Cardiac muscle cell (in vitro differentiated cells and primary cell): ENCODE results near the gene CMTM4. TPM values are rescaled to one million over a fixed set of nuclear protein-coding genes. Genes with fewer than 3 reads are reported as not detected.
"Not testable (repeated sequence)": the region's sequence is repeated elsewhere in the genome, so short reads cannot be mapped to it uniquely, and the experiment has no call there.

Source experiments
- DNase-seq, 2 donors: peaks; one replicate each; pipeline versions ENCODE4 v3.0.0 to v3.0.0-alpha.2; 2010 to 2017; ENCODE audit warnings: low read depth in 1 of 2, low spot score in 1 of 2
- H3K27ac ChIP-seq: fragments of 200-600 bp; sonication (generic); 2 replicates; pipeline ENCODE4 v1.5.1; 2016
- H3K27me3 ChIP-seq: fragments of 200-600 bp; sonication (generic); 2 replicates; pipeline ENCODE4 v1.6.0; 2016; ENCODE audit warnings: control low read depth
- H3K36me3 ChIP-seq: fragments of 200-600 bp; sonication (generic); 2 replicates; pipeline ENCODE4 v1.5.1; 2016; ENCODE audit warnings: control low read depth
- H3K4me1 ChIP-seq: fragments of 200-600 bp; sonication (generic); 2 replicates; pipeline ENCODE4 v1.8.1; 2017; ENCODE audit warnings: low read depth, mild to moderate bottlenecking, mixed run types
- H3K4me3 ChIP-seq: fragments of 200-600 bp; sonication (generic); 2 replicates; pipeline ENCODE4 v1.5.1; 2016; ENCODE audit warnings: mild to moderate bottlenecking
- H3K9me3 ChIP-seq: fragments of 200-600 bp; sonication (generic); 2 replicates; pipeline ENCODE4 v1.5.1; 2017; ENCODE audit warnings: low read depth, mild to moderate bottlenecking, control low read depth
- CTCF ChIP-seq: IDR thresholded peaks from 2 replicates; pipeline ENCODE4 v1.5.1; 2012; ENCODE audit warnings: low read depth, mild to moderate bottlenecking, low read length
- polyA plus RNA-seq: library from polyadenylated mRNA; unstranded; fragments of >200 nt; fragmentation: Nextera tagmentation; extraction: Ambion mirVana; gene quantifications from 2 replicates; pipeline ENCODE4 v1.2.1, GENCODE V29; 2016
- total RNA-seq: library from RNA; depleted of rRNA; stranded (reverse); fragments of >200 nt; gene quantifications from 2 replicates; pipeline ENCODE4 v1.2.3, GENCODE V29; 2016

Gene CMTM4
- total and polyA plus RNA-seq, 2 experiments from 2014 or later: 19.7 to 61.6 TPM

- no peak for DNase-seq
- H3K27me3 ChIP-seq: no peaks in the 10 kb centered on the region
- no peaks in the 10 kb centered on the region for H3K9me3 ChIP-seq
- no peaks in the 10 kb centered on the region for H3K36me3 ChIP-seq
- no peak overlapping the region for H3K27ac ChIP-seq
- no peaks in the 10 kb centered on the region for H3K4me1 ChIP-seq
- TF ChIP-seq CTCF: no peak
- H3K4me3 ChIP-seq: no peak overlapping the region
Measured at GRCh38 chr16:66596986-66597848, 99.3 kb downstream of the CMTM4 start.

GRCh38 chr16:66596559-66596958, 100.0 kb downstream of the CMTM4 start:
- H3K27me3 ChIP-seq, H3K27ac ChIP-seq, H3K36me3 ChIP-seq, H3K9me3 ChIP-seq, H3K4me3 ChIP-seq, H3K4me1 ChIP-seq, DNase-seq: not testable (repeated sequence)

GRCh38 chr16:66594739-66595138, 101.8 kb downstream of the CMTM4 start:
- H3K9me3 ChIP-seq: no peaks in the 10 kb centered on the region

GRCh38 chr16:66592814-66593213, 103.7 kb downstream of the CMTM4 start:
- TF ChIP-seq CTCF: no peak
- H3K27ac ChIP-seq: no peak overlapping the region
- H3K36me3 ChIP-seq: no peaks in the 10 kb centered on the region
- H3K9me3 ChIP-seq: no peaks in the 10 kb centered on the region
- H3K27me3 ChIP-seq: no peaks in the 10 kb centered on the region
- DNase-seq: no peak
- H3K4me3 ChIP-seq: no peak overlapping the region
- H3K4me1 ChIP-seq: no peaks in the 10 kb centered on the region

More at GRCh38 chr16:66594739-66595138, 101.8 kb downstream of the CMTM4 start:
- H3K27me3 ChIP-seq: no peaks in the 10 kb centered on the region
- no peak overlapping the region for H3K4me3 ChIP-seq
- TF ChIP-seq CTCF: no peak
- H3K36me3 ChIP-seq: no peaks in the 10 kb centered on the region
- H3K4me1 ChIP-seq: no peaks in the 10 kb centered on the region
- no peak overlapping the region for H3K27ac ChIP-seq
- no peak for DNase-seq

- TF ChIP-seq CTCF: no peak
- Histone ChIP-seq H3K27ac (no peak overlapping the region), H3K9me3 (no peaks in the 10 kb centered on the region), H3K36me3 (no peaks in the 10 kb centered on the region), H3K4me3 (no peak overlapping the region), H3K4me1 (no peaks in the 10 kb centered on the region), H3K27me3 (no peaks in the 10 kb centered on the region)
- no peak for DNase-seq
Measured at GRCh38 chr16:66592241-66592640, 104.3 kb downstream of the CMTM4 start.

GRCh38 chr16:66591018-66591417, 105.5 kb downstream of the CMTM4 start:
- Histone ChIP-seq H3K4me1 (no peaks in the 10 kb centered on the region), H3K27ac (no peak overlapping the region), H3K4me3 (no peak overlapping the region), H3K9me3 (no peaks in the 10 kb centered on the region), H3K36me3 (no peaks in the 10 kb centered on the region), H3K27me3 (no peaks in the 10 kb centered on the region)
- no peak for TF ChIP-seq CTCF
- DNase-seq: no peak
